Loucy (cell line): Measurements from ENCODE around the gene ARHGAP27.

Experiments
- CTCF ChIP-seq: fragments of 200-600 bp; sonication (generic); conservative IDR thresholded peaks from 2 replicates; pipeline ENCODE4 v1.5.1; 2014; ENCODE audit warnings: mild to moderate bottlenecking, antibody characterized with exemption, low read length
- EZH2phosphoT487 ChIP-seq: fragments of 200-600 bp; IDR thresholded peaks from 2 replicates; pipeline ENCODE4 v1.6.1; 2018; ENCODE audit warnings: antibody characterized with exemption, mild to moderate bottlenecking, moderate library complexity, borderline replicate concordance

- TF ChIP-seq EZH2phosphoT487, result no peak
- no peak for TF ChIP-seq CTCF
Measured at GRCh38 chr17:45384047-45384788, 48.5 kb downstream of the ARHGAP27 start.
